GM12872 (cell line): Measurements from ENCODE around the gene TMEM269.

ENCODE experiments used
- CTCF ChIP-seq: IDR thresholded peaks from 3 replicates; pipeline ENCODE4 v1.5.1; 2011; ENCODE audit warnings: low read depth, mild to moderate bottlenecking, low read length, moderate library complexity; ENCODE audit not compliant: insufficient read depth

TMEM269 gene

GRCh38 chr1:42847721-42848460 lies 63.1 kb downstream of the TMEM269 start:
- no peak for TF ChIP-seq CTCF

DNA sequence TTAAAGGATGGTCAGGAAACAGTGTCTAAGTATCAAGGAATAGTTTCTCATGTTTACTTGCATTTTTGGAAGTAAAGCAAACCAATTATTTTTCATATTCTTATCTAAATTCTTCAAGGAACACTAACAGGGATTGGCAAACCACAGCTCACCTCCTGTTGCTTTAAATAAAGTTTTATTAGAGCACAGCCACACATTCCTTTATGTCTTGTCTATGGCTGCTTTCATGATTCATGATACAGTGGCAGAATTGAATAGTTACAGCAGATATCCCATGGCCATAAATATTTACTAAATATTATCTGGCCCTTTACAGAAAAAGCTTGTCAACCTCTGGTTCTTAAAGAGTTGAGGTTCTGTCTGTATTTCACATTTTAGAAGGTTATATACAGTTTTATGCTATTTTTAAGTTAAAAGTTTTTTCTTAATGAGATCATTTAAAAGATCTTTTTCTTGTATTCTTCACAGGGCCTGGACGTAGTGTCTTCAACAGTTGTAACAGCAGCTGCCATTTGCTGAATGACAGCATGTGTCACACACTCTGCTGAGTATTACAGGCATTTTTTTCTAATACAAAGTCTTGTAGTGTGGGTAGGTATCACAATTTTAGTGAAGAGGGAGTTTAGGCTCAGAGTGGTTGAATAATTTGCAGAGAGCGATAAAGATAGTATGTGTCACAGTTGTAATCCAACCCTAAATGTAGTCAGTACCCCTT lies 64.2 kb downstream of the TMEM269 start:
- no peak for TF ChIP-seq CTCF

- TF ChIP-seq CTCF, result no peak
Measured at GRCh38 chr1:42849944-42850343, 65.2 kb downstream of the TMEM269 start.
